IgD-negative memory B cell (primary cell): Measurements from ENCODE around the gene TMEM135. TPM values are rescaled to one million over a fixed set of nuclear protein-coding genes. Genes with fewer than 3 reads are reported as not detected.

ENCODE experiments used
- H3K27ac Mint-ChIP-seq, 3 donors: one replicate each; pipeline ENCODE4 v1.8.0; 2020 to 2022; ENCODE audit warnings: mild to moderate bottlenecking in 3 of 3, mixed read lengths in 3 of 3, moderate library complexity in 1 of 3
- H3K27me3 Mint-ChIP-seq: one replicate; pipeline ENCODE4 v1.8.0; 2021; ENCODE audit warnings: mixed read lengths
- H3K36me3 Mint-ChIP-seq: one replicate; pipeline ENCODE4 v1.8.0; 2020; ENCODE audit warnings: mild to moderate bottlenecking, mixed read lengths
- H3K4me1 Mint-ChIP-seq, 3 donors: one replicate each; pipeline ENCODE4 v1.8.0; 2020 to 2022; ENCODE audit warnings: mixed read lengths in 3 of 3, mild to moderate bottlenecking in 1 of 3
- H3K4me3 Mint-ChIP-seq, 4 donors: one replicate each; pipeline ENCODE4 v1.8.0; 2020 to 2022; ENCODE audit warnings: mild to moderate bottlenecking in 4 of 4, mixed read lengths in 4 of 4, moderate library complexity in 3 of 4
- H3K9me3 Mint-ChIP-seq, 3 donors: one replicate each; pipeline ENCODE4 v1.8.0; 2020 to 2021; ENCODE audit warnings: mixed read lengths in 3 of 3, mild to moderate bottlenecking in 1 of 3
- polyA plus RNA-seq: library from polyadenylated mRNA; unstranded; fragments of 300-500 nt; fragmentation: Illumina TruSeq; gene quantifications from one replicate; pipeline ENCODE4 v1.2.3, GENCODE V29; 2021

Gene TMEM135
- polyA plus RNA-seq, 1 donor from 2014 or later = 8.9 TPM

DNA sequence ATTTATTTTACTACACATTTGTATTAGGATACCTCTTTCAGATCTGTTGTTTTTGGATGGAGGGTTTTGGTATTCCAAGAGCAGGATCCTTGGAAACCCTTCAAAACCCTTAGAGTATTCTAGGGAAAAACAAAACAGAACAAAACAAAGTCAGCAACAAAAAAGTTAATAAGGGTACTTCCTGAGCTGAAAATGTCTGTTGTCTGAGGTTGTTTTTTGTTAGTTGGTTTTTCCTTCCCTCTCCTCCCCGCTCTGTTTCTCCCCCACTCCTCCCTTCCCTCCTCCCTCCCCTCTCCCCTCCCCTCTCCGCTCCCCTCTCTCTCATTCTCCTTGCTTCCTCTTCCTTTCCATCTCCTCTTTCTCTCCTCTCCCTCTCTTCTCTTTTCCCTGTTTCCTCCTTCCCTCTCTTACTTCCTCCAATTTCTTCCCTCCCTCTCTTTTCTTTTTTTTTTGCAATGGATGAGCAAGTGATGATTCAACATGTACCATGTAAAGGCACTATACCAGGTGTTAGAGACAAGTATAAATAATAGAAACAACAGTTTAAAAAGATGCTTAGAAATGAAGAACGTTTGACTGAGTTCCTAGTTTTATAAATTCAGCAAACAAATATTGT is 160.6 kb downstream of the TMEM135 start:
- Mint-ChIP-seq H3K27me3 (no peaks in the 10 kb centered on the region), H3K36me3 (peaks cover 3% of the 10 kb centered on the region), H3K27ac (no peak overlapping the region), H3K4me1 (peaks cover 4 to 8% (median 5%) of the 10 kb centered on the region in 3 donors), H3K9me3 (peaks cover 0 to 1% (median 0%) of the 10 kb centered on the region in 3 donors), H3K4me3 (no peak overlapping the region)

DNA sequence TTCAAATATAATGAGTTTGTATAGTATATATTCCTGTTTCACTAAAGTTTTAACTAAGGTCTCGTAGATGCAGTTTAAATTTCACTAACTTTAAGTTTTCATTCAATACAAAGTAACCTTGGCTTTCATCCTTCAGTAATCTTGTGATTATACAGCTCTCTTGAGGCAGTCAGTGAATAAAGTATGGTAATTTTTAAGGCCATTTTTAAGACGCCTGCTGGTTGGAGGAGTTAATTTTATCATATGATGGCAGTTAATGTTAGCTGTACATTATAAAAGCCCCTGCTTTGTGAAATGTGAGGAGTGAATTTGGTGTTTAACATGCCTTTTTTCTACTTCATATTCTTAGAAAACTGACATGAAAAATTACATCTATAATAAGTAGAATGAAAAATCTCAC is 163.6 kb downstream of the TMEM135 start:
- Mint-ChIP-seq H3K4me1 (peaks cover 3 to 13% (median 5%) of the 10 kb centered on the region in 3 donors), H3K27me3 (no peaks in the 10 kb centered on the region)

DNA sequence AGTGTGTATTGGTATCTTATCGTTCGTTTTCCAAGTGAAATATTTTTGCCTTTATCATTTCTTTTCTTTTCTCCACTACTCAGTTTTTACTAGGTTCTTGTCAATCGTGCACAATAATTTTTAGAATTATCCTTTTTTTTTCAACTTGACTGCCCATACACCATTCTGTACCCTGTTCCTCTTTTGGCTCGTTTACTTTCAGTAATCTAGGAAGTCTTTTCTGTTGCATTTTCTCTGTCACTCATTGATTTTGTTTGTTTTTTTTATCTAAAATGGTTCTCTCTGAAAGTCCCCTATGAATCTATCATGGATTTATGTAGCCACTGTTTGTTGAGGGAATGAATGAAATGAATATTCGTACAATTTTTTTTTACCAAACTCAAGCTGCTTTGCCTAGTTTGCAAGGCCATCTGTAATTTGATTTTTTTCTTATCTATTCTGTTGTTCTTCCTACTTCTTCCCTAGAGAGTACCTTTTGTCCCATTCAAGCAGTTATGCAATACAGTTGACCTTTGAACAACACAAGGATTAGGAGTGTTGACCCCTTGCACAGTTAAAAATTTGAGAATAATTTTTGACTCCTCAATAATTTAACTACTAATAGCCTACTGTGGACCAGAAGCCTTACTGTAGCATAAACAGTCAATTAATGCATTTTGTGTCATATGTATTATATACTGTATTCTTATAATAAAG is 166.3 kb downstream of the TMEM135 start:
- peaks cover 3% of the 10 kb centered on the region for H3K36me3 Mint-ChIP-seq
- H3K27ac Mint-ChIP-seq = peak overlapping the region in 1 of 3 donors; percentile 72
- peaks cover 2 to 13% (median 4%) of the 10 kb centered on the region in 3 donors for H3K4me1 Mint-ChIP-seq
- peaks cover 0 to 3% (median 1%) of the 10 kb centered on the region in 3 donors for H3K9me3 Mint-ChIP-seq
- H3K27me3 Mint-ChIP-seq = no peaks in the 10 kb centered on the region
- no peak overlapping the region for H3K4me3 Mint-ChIP-seq

More for the DNA sequence above, 163.6 kb downstream of the TMEM135 start:
- Mint-ChIP-seq H3K27ac (no peak overlapping the region), H3K36me3 (peaks cover 3% of the 10 kb centered on the region), H3K4me3 (no peak overlapping the region), H3K9me3 (peaks cover 0 to 1% (median 0%) of the 10 kb centered on the region in 3 donors)

DNA sequence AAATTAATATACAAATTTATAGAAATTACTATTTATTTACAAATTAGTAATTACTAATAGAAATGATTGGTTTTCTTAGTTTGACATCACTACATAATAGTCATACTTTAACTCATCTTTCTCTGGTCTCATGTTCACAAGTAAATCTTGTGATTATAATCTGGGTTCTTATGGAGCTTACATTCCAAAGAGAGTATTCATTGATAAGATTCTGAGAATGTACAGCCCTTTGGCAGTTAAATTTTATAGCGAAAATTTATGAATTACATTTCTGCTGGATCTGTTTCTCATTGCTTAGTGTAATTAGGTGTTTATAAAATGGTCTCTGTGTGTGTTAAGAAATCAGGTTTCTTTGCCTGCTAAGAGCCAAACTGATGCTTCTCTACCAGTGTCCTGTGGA is 175.2 kb downstream of the TMEM135 start:
- H3K9me3 Mint-ChIP-seq = peaks cover 0 to 3% (median 0%) of the 10 kb centered on the region in 3 donors
- no peaks in the 10 kb centered on the region for H3K27me3 Mint-ChIP-seq
- peaks cover 2 to 14% (median 6%) of the 10 kb centered on the region in 3 donors for H3K4me1 Mint-ChIP-seq
- H3K27ac Mint-ChIP-seq = no peak overlapping the region
- peaks cover 3% of the 10 kb centered on the region for H3K36me3 Mint-ChIP-seq
- peak overlapping the region in 1 of 4 donors; percentile 44 for H3K4me3 Mint-ChIP-seq

DNA sequence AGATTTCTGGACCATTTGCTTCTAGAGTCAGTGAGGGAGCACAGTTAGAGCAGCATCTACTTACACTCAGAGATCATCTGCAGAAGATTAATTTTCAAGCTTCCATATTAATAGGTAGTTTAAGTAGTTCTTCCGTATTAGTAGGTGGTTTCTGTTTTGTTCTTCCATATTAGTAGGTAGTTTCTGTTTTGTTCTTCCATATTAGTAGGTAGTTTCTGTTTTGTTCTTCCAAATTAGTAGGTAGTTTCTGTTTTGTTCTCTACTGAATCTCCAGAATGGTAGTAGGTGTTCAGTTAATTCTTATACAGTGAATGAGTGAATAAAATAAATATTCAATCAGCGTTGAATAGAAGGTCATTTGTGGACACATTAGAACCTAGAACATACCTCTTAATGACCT is 175.7 kb downstream of the TMEM135 start:
- Mint-ChIP-seq H3K4me1 (peaks cover 2 to 14% (median 6%) of the 10 kb centered on the region in 3 donors), H3K27ac (no peak overlapping the region), H3K27me3 (no peaks in the 10 kb centered on the region), H3K4me3 (peak overlapping the region in 2 of 4 donors; percentile 29 to 44), H3K9me3 (peaks cover 0 to 3% (median 0%) of the 10 kb centered on the region in 3 donors), H3K36me3 (peaks cover 3% of the 10 kb centered on the region)

DNA sequence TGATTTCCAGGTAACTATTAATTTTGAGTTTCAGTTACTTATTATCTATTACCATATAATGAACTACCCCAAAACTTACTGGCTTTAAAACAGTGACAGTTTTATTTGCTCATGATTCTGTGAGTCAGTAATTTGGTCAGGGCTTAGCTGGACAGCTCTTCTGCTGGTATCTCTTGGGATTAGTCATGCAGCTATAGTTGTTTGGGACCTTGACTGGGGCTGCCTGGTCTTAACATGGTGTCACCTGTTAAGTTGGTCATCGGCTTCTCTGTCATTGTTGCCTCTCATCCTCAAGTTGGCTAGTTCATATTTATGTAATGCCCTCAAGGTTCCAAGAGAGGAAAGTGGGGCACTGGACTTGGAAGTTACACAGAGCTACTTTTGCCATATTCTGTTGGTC is 177.5 kb downstream of the TMEM135 start:
- H3K27ac Mint-ChIP-seq = no peak overlapping the region
- H3K4me3 Mint-ChIP-seq = no peak overlapping the region
- no peaks in the 10 kb centered on the region for H3K36me3 Mint-ChIP-seq
- H3K4me1 Mint-ChIP-seq = peaks cover 2 to 13% (median 6%) of the 10 kb centered on the region in 3 donors
- no peaks in the 10 kb centered on the region for H3K27me3 Mint-ChIP-seq
- no peaks in the 10 kb centered on the region for H3K9me3 Mint-ChIP-seq

DNA sequence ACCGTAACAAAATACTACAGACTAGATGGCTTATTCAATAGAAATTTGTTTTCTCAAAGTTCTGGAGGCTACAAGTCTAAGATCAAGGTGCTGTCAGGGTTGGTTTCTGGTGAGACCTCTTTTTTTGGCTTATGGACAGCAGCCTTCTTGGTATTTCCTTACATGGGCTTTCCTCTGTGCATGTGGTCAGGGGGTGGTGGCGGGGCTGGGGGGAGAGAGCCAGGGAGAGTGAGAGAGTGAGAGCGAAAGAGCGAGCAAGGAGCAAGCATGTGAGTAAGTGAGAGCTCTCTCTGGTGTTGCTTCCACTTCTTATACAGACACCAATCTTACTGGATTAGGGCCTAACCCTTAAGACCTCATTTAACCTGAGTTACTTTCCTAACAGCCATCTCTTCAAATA is 181.5 kb downstream of the TMEM135 start:
- H3K4me1 Mint-ChIP-seq = no peaks in the 10 kb centered on the region
- H3K9me3 Mint-ChIP-seq = peaks cover 0 to 2% (median 0%) of the 10 kb centered on the region in 3 donors
- no peak overlapping the region for H3K27ac Mint-ChIP-seq
- no peaks in the 10 kb centered on the region for H3K27me3 Mint-ChIP-seq
- peaks cover 6% of the 10 kb centered on the region for H3K36me3 Mint-ChIP-seq
- H3K4me3 Mint-ChIP-seq = no peak overlapping the region

DNA sequence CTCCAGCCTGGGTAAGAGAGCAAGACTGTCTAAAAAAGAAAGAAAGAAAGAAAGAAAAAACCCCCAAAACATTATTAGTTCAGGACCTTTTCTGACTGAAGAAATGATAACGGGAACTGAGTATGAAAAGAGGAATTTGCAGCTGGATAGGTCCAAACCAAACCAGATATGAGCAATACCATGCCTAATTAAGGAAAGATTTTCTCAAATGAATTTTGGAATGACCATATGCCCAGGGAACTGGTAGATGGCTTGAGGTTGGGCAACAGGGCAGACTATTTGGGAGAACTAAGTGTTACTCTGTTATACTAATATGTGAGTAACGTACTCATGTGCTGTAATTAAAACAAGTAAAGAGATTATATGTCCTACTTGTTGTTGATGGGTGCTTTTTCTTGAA is 186.1 kb downstream of the TMEM135 start:
- no peak overlapping the region for H3K27ac Mint-ChIP-seq
- no peaks in the 10 kb centered on the region for H3K4me1 Mint-ChIP-seq
- no peak overlapping the region for H3K4me3 Mint-ChIP-seq
- H3K9me3 Mint-ChIP-seq = peaks cover 0 to 2% (median 0%) of the 10 kb centered on the region in 3 donors
- peaks cover 11% of the 10 kb centered on the region for H3K36me3 Mint-ChIP-seq
- no peaks in the 10 kb centered on the region for H3K27me3 Mint-ChIP-seq

DNA sequence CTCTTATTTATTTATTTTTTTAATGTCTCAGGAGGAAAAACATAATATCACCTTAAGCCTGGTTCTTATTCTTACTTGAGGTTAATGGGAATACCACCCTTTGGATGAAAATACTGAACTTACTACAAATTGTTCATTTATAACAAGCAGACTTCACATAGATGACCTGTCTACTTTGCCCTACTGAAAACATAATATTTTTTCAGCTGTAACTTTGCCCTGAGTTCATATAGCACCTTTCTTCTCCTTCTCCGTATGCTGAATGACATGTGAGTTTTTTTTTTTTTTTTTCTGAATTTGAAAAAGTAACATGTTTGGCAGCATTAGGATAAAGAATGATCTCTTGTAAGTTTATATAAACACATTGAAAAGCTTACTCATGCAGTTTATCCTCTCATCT is 186.8 kb downstream of the TMEM135 start:
- no peak overlapping the region for H3K4me3 Mint-ChIP-seq
- peaks cover 0 to 2% (median 0%) of the 10 kb centered on the region in 3 donors for H3K9me3 Mint-ChIP-seq
- no peak overlapping the region for H3K27ac Mint-ChIP-seq
- no peaks in the 10 kb centered on the region for H3K27me3 Mint-ChIP-seq
- H3K36me3 Mint-ChIP-seq = peaks cover 11% of the 10 kb centered on the region
- no peaks in the 10 kb centered on the region for H3K4me1 Mint-ChIP-seq

DNA sequence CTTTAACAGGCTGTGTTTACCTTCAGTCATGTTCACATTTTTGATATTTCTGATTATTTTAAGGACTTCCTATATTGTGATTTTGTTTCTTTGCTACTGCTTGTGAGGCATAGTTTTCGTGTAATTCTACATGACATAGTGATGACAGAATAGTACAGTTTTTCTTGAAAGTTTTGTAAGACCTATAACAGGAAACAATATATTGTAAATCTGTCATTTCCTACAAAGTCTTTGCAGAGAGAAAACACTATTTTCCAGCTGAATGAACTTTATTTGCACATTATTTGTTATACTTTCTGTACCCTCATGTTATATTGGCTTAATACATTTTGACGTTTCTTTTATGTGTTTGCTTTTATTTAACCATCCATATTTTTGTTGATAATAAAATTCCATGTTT is 191.1 kb downstream of the TMEM135 start:
- Mint-ChIP-seq H3K27ac (no peak overlapping the region), H3K27me3 (no peaks in the 10 kb centered on the region), H3K4me3 (no peak overlapping the region), H3K4me1 (no peaks in the 10 kb centered on the region), H3K36me3 (peaks cover 12% of the 10 kb centered on the region), H3K9me3 (peaks cover 3 to 18% (median 4%) of the 10 kb centered on the region in 3 donors)

DNA sequence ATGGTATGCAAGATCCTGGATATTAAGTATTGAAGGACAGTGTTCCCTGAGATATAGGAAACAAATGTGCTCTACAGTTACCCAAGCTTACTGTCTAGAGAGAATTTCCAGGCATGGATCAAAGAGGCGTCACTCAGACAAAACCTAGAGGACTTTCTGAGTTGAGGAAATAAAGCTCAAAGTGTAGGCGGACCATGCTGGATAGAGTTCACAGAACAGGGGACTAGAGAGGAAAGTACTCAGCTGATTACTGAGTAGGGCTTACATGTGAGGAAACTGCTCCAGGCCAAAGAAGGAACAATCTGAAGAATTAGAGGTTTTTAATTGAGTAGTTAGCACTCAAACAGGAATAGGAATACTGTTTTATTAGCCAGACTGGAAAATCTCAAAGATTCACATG is 193.3 kb downstream of the TMEM135 start:
- Mint-ChIP-seq H3K27ac (no peak overlapping the region), H3K36me3 (peaks cover 7% of the 10 kb centered on the region), H3K27me3 (no peaks in the 10 kb centered on the region), H3K4me3 (no peak overlapping the region), H3K9me3 (peaks cover 3 to 18% (median 4%) of the 10 kb centered on the region in 3 donors), H3K4me1 (peaks cover 0 to 2% (median 0%) of the 10 kb centered on the region in 3 donors)

DNA sequence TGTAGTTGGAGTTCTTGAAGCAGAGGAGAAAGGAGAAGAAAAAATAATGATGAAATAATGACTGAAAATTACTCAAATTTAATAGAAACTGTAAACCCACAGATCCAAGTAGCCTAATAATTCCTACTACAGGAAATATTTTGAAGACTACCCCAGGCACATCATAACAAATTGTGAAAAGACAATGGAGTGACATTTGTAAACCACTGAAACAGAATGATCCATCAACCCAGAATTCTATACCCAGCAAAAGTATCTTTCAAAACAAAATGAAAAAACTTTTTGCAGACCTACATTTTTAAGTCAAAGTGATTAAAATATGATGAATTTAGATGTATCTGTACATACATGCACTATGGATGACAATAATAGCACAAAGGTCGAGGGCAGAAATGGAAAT is 194.6 kb downstream of the TMEM135 start:
- no peak overlapping the region for H3K27ac Mint-ChIP-seq
- H3K9me3 Mint-ChIP-seq = peaks cover 3 to 18% (median 4%) of the 10 kb centered on the region in 3 donors
- H3K4me1 Mint-ChIP-seq = peaks cover 0 to 2% (median 0%) of the 10 kb centered on the region in 3 donors
- H3K4me3 Mint-ChIP-seq = no peak overlapping the region
- H3K27me3 Mint-ChIP-seq = no peaks in the 10 kb centered on the region
- H3K36me3 Mint-ChIP-seq = peaks cover 7% of the 10 kb centered on the region

DNA sequence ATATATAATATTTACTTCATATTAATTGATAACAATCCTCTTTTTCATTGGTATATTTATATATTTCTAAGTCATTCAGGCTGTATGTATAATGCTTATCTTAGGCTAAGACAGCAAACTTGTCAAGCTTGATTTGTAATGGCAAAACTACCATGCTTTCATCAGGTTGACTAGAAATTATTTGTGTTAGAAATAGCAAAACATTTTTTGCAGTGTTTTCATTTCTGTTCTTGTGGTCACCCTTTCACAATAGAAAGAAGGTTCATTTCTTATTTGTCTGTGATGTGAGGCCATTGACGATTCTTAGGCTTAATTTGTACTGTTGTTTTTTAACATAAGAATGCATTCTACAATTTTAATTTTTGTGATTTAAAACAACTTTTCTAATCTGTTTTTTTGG is 197.6 kb downstream of the TMEM135 start:
- H3K4me3 Mint-ChIP-seq = no peak overlapping the region
- peaks cover 5% of the 10 kb centered on the region for H3K36me3 Mint-ChIP-seq
- H3K27ac Mint-ChIP-seq = no peak overlapping the region
- H3K4me1 Mint-ChIP-seq = peaks cover 0 to 2% (median 0%) of the 10 kb centered on the region in 3 donors
- H3K27me3 Mint-ChIP-seq = no peaks in the 10 kb centered on the region
- H3K9me3 Mint-ChIP-seq = peaks cover 1 to 18% (median 4%) of the 10 kb centered on the region in 3 donors

DNA sequence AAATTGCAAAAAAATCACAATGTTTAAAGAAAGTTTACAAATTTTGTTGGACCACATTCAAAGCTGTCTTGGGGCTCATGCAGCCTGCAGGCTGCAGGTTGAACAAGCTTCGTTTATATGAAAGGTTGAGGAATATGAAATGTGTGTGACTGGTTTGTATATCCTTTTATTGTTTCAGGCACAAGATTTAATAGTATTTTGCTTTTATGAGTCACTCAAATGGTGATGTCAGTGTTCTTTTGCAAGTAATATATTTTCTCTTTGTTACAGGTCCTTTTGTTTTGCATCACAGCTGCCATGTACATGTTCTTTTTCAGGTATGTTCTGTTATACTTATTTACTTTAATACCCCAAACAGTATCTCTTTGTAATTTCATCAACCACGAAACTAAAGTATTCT is 198.6 kb downstream of the TMEM135 start:
- Mint-ChIP-seq H3K4me3 (no peak overlapping the region), H3K36me3 (peaks cover 5% of the 10 kb centered on the region), H3K27me3 (no peaks in the 10 kb centered on the region), H3K9me3 (peaks cover 1 to 12% (median 2%) of the 10 kb centered on the region in 3 donors), H3K4me1 (peaks cover 0 to 2% (median 0%) of the 10 kb centered on the region in 3 donors), H3K27ac (no peak overlapping the region)

DNA sequence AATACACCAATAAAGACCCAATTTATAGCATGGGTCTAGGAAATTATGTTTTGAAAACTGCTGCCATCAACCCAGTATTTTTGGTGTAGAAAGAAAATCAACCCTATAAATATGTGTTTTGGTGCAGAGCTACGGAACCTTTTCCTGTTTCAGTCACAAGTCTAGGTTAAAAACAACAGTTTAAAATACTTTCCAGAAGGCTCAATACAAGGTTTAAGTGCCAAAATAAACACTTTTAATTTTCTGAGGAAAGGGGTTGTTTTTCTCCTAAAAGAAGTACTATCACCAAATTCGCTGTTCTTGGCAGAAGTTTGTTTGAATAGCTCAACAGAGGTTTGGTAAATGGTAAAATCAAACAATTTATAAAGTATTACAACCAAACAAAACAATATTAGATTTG is 201.3 kb downstream of the TMEM135 start:
- Mint-ChIP-seq H3K27me3 (no peaks in the 10 kb centered on the region), H3K4me3 (no peak overlapping the region), H3K36me3 (peaks cover 4% of the 10 kb centered on the region), H3K4me1 (peaks cover 0 to 2% (median 0%) of the 10 kb centered on the region in 3 donors), H3K27ac (no peak overlapping the region), H3K9me3 (peaks cover 0 to 1% (median 0%) of the 10 kb centered on the region in 3 donors)
